ENCODE results near the gene FOXP4.

DNA sequence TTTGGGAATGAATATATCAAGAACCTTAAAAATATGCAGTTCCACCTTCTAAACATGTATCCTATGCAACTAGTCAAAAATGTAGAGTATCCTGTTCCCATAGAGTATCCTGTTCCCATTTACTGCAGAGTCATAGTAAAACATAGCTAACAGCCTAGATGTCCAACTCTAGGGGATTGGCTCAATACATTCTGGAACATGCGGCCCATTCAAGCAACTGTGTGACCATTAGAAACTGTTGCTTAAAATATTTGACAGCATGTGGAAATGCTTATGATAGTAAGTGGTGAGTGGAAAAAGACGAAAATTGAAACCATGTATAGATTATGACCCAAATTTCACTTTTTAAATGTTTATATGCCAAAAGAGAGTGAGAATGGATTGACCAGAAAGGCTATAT, 11.2 kb downstream of the FOXP4 start:
- TF ChIP-seq, protein P1, sequence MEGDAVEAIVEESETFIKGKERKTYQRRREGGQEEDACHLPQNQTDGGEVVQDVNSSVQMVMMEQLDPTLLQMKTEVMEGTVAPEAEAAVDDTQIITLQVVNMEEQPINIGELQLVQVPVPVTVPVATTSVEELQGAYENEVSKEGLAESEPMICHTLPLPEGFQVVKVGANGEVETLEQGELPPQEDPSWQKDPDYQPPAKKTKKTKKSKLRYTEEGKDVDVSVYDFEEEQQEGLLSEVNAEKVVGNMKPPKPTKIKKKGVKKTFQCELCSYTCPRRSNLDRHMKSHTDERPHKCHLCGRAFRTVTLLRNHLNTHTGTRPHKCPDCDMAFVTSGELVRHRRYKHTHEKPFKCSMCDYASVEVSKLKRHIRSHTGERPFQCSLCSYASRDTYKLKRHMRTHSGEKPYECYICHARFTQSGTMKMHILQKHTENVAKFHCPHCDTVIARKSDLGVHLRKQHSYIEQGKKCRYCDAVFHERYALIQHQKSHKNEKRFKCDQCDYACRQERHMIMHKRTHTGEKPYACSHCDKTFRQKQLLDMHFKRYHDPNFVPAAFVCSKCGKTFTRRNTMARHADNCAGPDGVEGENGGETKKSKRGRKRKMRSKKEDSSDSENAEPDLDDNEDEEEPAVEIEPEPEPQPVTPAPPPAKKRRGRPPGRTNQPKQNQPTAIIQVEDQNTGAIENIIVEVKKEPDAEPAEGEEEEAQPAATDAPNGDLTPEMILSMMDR (IDR thresholded peaks at IDR 0.05; ENCODE audit: low read depth, low read length, missing input control) = no peak
- TF ChIP-seq RXRA (IDR thresholded peaks at IDR 0.05) = no peak
- TF ChIP-seq, protein P2, sequence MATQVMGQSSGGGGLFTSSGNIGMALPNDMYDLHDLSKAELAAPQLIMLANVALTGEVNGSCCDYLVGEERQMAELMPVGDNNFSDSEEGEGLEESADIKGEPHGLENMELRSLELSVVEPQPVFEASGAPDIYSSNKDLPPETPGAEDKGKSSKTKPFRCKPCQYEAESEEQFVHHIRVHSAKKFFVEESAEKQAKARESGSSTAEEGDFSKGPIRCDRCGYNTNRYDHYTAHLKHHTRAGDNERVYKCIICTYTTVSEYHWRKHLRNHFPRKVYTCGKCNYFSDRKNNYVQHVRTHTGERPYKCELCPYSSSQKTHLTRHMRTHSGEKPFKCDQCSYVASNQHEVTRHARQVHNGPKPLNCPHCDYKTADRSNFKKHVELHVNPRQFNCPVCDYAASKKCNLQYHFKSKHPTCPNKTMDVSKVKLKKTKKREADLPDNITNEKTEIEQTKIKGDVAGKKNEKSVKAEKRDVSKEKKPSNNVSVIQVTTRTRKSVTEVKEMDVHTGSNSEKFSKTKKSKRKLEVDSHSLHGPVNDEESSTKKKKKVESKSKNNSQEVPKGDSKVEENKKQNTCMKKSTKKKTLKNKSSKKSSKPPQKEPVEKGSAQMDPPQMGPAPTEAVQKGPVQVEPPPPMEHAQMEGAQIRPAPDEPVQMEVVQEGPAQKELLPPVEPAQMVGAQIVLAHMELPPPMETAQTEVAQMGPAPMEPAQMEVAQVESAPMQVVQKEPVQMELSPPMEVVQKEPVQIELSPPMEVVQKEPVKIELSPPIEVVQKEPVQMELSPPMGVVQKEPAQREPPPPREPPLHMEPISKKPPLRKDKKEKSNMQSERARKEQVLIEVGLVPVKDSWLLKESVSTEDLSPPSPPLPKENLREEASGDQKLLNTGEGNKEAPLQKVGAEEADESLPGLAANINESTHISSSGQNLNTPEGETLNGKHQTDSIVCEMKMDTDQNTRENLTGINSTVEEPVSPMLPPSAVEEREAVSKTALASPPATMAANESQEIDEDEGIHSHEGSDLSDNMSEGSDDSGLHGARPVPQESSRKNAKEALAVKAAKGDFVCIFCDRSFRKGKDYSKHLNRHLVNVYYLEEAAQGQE (IDR thresholded peaks at IDR 0.05) = no peak
- TF ChIP-seq, protein P3, sequence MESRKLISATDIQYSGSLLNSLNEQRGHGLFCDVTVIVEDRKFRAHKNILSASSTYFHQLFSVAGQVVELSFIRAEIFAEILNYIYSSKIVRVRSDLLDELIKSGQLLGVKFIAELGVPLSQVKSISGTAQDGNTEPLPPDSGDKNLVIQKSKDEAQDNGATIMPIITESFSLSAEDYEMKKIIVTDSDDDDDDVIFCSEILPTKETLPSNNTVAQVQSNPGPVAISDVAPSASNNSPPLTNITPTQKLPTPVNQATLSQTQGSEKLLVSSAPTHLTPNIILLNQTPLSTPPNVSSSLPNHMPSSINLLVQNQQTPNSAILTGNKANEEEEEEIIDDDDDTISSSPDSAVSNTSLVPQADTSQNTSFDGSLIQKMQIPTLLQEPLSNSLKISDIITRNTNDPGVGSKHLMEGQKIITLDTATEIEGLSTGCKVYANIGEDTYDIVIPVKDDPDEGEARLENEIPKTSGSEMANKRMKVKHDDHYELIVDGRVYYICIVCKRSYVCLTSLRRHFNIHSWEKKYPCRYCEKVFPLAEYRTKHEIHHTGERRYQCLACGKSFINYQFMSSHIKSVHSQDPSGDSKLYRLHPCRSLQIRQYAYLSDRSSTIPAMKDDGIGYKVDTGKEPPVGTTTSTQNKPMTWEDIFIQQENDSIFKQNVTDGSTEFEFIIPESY (IDR thresholded peaks at IDR 0.05) = no peak
- TF ChIP-seq TAF1 (conservative IDR thresholded peaks at IDR 0.05) = no peak
- TF ChIP-seq, protein P4, sequence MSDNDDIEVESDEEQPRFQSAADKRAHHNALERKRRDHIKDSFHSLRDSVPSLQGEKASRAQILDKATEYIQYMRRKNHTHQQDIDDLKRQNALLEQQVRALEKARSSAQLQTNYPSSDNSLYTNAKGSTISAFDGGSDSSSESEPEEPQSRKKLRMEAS (IDR thresholded peaks at IDR 0.05) = no peak
- TF ChIP-seq GABPA (IDR thresholded peaks at IDR 0.05 in 1 of 2, conservative IDR thresholded peaks at IDR 0.05 in 1 of 2) = no peak
- TF ChIP-seq JUND (IDR thresholded peaks at IDR 0.05) = no peak
- no peak for TF ChIP-seq EGR1 (IDR thresholded peaks at IDR 0.05; ENCODE audit: low read depth in 2 of 2)
- no peak for TF ChIP-seq RAD21 (IDR thresholded peaks at IDR 0.05)
- TF ChIP-seq, protein P5, sequence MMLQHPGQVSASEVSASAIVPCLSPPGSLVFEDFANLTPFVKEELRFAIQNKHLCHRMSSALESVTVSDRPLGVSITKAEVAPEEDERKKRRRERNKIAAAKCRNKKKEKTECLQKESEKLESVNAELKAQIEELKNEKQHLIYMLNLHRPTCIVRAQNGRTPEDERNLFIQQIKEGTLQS (IDR thresholded peaks at IDR 0.05) = no peak
- TF ChIP-seq FOXA2 (IDR thresholded peaks at IDR 0.05) = no peak

All from liver (tissue), 3 donors.